RWPE1 (cell line): ENCODE results near the gene FAAP100.

Source experiments
- CTCF ChIA-PET: fragments of 350-600 bp; sonication (Branson Sonifier 250); formaldehyde crosslinking; extraction: SDS; loops from one replicate; lab custom pipeline; 2021; lab: Yijun Ruan, JAX
- POLR2A ChIA-PET: fragments of 400-600 bp; formaldehyde crosslinking; extraction: SDS; loops from one replicate; lab custom pipeline; 2020; ENCODE audit warnings: antibody characterized with exemption; ENCODE audit not compliant: low non-redundant PET; lab: Yijun Ruan, JAX
- DNase-seq: peaks from one replicate; pipeline ENCODE4 v3.0.0; 2012; ENCODE audit warnings: low spot score
- H3K27ac ChIP-seq: fragments of 450-650 bp; 2 replicates; pipeline ENCODE4 v1.5.1; 2017
- CTCF ChIP-seq: fragments of 450-650 bp; conservative IDR thresholded peaks from 2 replicates; pipeline ENCODE4 v1.5.1; 2017; ENCODE audit warnings: low read depth, mild to moderate bottlenecking

FAAP100 gene

GRCh38 chr17:81508639-81509206 lies 43.4 kb downstream of the FAAP100 start:
- peak overlapping the region; percentile 99 for H3K27ac ChIP-seq
- no peak for DNase-seq
- ChIA-PET POLR2A (interaction anchor here (0.7 kb wide), 1 partner anchor 400 kb away, joined by 3 read pairs; no protein-coding TSS in a partner anchor), CTCF (interaction anchor here (0.6 kb wide), 1 partner anchor 104 kb away, joined by 3 read pairs; no protein-coding TSS in a partner anchor)
- TF ChIP-seq CTCF, result no peak

GRCh38 chr17:81503619-81504018 lies 48.5 kb downstream of the FAAP100 start:
- no peak for DNase-seq
- POLR2A ChIA-PET, result no interaction called here
- no peak overlapping the region for H3K27ac ChIP-seq
- CTCF ChIA-PET, result interaction anchor here (1.1 kb wide), 1 partner anchor 249 kb away, joined by 3 read pairs; no protein-coding TSS in a partner anchor
- no peak for TF ChIP-seq CTCF

GRCh38 chr17:81502471-81503017 lies 49.6 kb downstream of the FAAP100 start:
- POLR2A ChIA-PET, result interaction anchor here (0.5 kb wide), 1 partner anchor 171 kb away, joined by 3 read pairs; no protein-coding TSS in a partner anchor

GRCh38 chr17:81500047-81500446 lies 52.1 kb downstream of the FAAP100 start:
- CTCF ChIA-PET, result no interaction called here
- POLR2A ChIA-PET, result interaction anchor here (0.9 kb wide), 1 partner anchor 16 kb away, joined by 3 read pairs; no protein-coding TSS in a partner anchor
- no peak for DNase-seq
- H3K27ac ChIP-seq, result peak overlapping the region; percentile 9; the same call in 1 of the 2 replicates
- TF ChIP-seq CTCF, result no peak

More at GRCh38 chr17:81502471-81503017, 49.6 kb downstream of the FAAP100 start:
- H3K27ac ChIP-seq, result no peak overlapping the region
- no peak for TF ChIP-seq CTCF
- no peak for DNase-seq
- CTCF ChIA-PET, result no interaction called here

- DNase-seq, result no peak
- no peak for TF ChIP-seq CTCF
- peak overlapping the region; percentile 9; the same call in 1 of the 2 replicates for H3K27ac ChIP-seq
- ChIA-PET POLR2A (interaction anchor here (0.9 kb wide), 1 partner anchor 15 kb away, joined by 3 read pairs; no protein-coding TSS in a partner anchor), CTCF (interaction anchor here (1.1 kb wide), 1 partner anchor 20 kb away, joined by 3 read pairs; no protein-coding TSS in a partner anchor)
Measured at GRCh38 chr17:81499601-81499970, 52.6 kb downstream of the FAAP100 start.

- ChIA-PET CTCF (interaction anchor here (0.9 to 1.1 kb wide), 3 partner anchors 14 to 244 kb away, joined by 3 to 4 read pairs (median 3); no protein-coding TSS in a partner anchor), POLR2A (interaction anchor here (0.6 to 0.7 kb wide), 2 partner anchors 11 to 204 kb away, joined by 4 read pairs; partner anchors contain the start of gene SLC38A10)
- no peak for TF ChIP-seq CTCF
- DNase-seq, result no peak
- no peak overlapping the region for H3K27ac ChIP-seq
Measured at GRCh38 chr17:81498953-81499600, 53.1 kb downstream of the FAAP100 start.
